Kasumi-1 (cell line): Measurements from ENCODE around the gene C1orf105.
"Not testable (repeated sequence)": the region's sequence is repeated elsewhere in the genome, so short reads cannot be mapped to it uniquely, and the experiment has no call there.

Source experiments
- DNase-seq, 2 experiments: peaks; one replicate each; lab custom pipeline; 2025; lab: John Stamatoyannopoulos, UW

C1orf105 gene

GRCh38 chr1:172427191-172427590 lies 6.7 kb downstream of the C1orf105 start:
- no peak for DNase-seq

- peak; percentile 66 to 80 for DNase-seq
These were observed 9.0 kb downstream of the C1orf105 start for GRCh38 chr1:172429331-172430127.

- DNase-seq, result no peak
These were observed 9.6 kb downstream of the C1orf105 start for GRCh38 chr1:172430128-172430454.

DNA sequence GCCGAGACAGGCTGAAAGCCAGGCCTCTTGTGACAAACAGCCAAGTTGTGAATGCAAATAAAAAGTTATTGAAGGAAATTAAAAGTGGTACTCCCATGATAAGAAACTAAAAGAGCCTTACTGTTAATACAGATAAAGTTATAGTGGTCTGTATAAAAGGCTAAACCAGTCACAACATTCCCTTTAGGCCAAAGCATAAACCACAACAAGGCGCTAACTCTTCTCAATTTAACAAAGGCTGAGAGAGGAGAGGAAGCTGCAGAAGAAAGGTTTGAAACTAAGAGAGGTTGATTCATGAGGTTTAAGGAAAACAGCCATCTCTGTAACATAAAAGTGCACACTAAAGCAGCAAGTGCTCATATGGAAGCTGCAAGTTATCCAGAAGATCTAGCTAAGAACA lies 10.7 kb downstream of the C1orf105 start:
- no peak for DNase-seq

DNA sequence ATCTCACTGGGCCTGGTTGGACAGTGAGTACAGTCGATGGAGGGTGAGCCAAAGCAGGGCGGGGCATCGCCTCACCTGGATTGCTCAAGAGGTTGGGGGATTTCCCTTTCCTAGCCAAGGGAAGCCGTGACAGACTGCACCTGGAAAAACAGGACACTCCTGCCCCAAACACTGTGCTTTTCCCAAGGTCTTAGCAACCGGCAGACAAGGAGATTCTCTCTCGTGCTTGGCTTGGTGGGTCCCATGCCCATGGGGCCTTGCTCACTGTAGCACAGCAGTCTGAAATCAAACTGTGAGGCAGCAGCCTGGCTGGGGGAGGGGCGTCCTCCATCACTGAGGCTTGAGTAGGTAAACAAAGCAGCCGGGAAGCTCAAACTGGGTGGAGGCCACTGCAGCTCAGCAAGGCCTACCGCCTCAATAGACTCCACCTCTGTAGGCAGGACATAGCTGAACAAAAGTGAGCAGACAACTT lies 11.3 kb downstream of the C1orf105 start:
- no peak for DNase-seq

GRCh38 chr1:172437183-172437582 lies 16.7 kb downstream of the C1orf105 start:
- not testable (repeated sequence) for DNase-seq

GRCh38 chr1:172442404-172442803 lies 21.9 kb downstream of the C1orf105 start:
- DNase-seq, result no peak

- no peak for DNase-seq
These were observed 22.5 kb downstream of the C1orf105 start for GRCh38 chr1:172442843-172443565.

DNA sequence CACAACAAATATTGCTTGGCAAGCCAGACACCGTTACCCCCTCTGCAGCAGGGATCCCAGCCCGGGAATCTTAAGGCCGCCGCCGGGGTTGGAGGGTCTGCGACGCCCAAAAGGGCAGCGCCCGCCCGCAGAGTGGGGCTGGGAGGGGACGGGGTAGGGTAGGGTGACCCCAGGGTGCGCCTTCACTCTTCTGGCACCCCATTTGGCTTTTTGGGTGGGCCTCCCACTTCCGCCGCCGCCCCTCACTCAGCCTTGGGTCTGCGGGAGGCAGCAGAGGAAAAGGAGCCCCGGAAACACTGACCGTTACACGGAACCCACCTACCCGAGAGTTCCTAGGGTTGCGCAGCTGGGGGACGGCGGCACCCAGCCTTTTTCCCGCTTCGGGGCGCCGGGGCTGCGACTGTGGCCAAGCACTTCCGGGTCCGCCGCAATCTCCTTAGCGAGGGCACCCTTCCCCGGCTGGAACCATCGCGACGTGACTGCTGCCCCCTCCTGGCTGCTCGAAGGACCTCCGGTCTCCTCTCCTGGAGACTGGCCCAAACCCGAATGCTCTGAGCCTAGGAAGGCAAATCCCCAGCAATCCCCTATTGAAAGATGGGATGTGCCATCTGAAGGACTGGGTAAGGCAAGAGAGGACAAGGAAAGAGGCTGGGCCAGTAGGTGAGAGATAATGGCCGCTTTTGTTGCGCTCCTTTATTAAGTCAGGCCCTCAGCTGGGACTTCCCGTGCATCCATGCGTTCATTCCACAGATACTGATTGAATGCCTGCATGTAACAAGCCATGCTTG lies 23.4 kb downstream of the C1orf105 start, which contains the start of gene PIGC:
TSS of gene PIGC (minus strand) at position 404 of the 788 bp plus-strand sequence. CDS start 1,447 bp downstream, outside the sequence.
- DNase-seq, result peak; percentile 93 to 96

DNA sequence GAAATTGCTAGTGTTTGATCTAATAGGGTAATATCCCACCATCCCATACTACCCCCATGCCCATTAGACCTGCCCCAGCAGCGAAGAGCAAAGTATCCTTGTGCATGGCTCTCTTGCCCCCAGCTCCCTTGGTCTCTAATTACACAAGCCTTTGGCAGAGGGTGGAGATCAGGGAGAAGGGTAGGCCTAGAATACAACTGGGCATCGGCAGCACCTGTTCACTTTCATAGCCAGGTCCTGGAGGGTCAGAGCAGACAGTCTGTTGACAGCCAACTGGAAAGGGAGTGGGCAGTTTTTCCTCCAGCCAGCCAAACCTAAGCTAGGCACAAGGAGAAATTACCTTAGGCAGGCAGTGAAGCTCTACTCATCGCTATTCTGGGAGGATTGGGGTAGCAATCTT lies 26.1 kb downstream of the C1orf105 start:
- DNase-seq, result no peak

- DNase-seq, result peak; percentile 30 to 49
These were observed 27.2 kb downstream of the C1orf105 start for GRCh38 chr1:172447641-172448040.

DNA sequence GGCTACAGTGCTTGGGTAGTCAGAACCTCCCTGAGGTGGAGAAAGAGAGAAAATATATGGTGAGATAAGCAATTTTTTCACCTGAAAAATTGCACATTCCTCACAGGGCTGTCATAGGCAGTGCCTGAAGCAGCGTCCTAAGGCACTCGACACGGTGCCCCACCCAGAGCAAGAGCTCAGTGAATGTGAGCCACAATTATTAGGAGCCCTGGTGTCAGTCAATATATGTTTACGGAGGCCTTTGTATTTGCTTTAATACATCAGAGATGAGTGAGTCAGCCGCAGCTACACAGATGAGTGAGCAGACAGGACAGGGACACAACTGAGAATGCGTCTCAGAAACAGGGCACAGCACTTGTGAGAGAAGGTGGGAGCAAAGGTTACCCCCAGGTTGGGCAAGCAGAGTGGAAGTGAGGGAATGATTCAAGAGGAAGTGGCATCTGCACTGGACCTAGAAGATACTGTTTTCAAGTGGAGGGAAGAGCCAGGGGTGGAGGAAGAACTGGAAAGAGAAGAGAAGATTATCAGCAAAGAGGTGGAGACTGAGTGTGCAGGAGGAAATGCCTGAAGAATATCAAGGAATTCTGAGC lies 28.6 kb downstream of the C1orf105 start:
- DNase-seq, result no peak

DNA sequence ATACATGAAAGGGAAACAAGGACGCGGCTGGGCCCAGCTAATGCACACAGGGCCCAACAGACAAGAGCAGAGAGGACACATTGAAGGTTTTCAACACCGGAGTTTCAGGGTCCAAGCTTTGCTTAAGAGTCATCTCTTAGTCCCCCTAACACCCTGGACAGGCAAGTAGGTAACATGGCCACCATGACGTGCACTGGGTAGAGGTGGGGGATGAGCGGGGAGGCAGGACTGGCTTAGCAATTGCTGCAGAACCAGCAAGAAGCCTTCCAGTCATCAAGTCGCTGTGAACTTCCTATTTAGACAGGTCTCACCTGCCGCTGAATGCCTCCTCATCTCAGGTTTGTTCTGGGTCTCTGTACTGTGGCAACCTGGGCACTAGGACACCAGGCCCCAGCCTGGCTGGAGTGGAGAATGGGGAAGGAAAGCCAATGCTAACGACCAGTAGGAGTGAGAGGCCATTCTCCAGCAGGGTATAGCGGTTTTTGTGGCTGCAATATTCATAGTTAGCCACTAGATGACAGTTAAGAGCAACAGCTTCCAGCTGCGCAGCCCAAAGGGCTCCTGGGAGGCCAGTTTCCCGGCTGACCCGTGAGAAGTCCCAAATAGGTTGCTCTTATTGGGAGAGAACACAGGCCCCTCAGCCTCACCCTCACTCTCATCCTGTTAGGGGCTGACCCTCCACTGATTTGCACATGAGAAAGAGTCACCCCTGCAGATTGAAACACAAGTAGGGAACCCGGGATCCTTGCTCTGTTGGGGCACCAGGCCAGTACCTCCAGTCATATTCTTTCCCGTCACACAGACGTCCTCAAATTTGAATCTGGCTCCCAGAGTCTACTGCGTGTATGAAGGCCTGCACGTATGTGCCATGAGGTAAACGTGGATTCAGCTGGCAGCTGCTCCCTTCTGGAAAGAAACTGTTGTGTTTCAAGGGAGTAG lies 29.4 kb downstream of the C1orf105 start:
- peak; percentile 72 to 76 for DNase-seq

DNA sequence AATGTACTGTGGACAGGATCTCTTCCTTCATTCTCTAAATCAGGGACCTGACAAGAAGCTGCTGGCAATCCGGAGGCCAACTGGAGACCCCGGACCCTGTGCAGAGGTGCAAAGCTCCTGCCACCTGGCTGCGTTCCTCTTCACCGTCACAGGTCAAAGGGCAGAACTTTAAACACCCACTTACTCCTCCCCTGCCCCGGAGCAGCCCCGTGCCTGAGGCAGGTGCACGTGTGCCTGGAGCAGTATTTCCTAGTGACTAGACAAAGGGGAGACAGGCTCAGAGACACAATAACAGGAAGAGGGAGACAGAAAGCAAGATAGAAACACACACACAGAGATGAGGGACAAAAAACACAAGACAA lies 30.0 kb downstream of the C1orf105 start:
- DNase-seq, result no peak

- DNase-seq, result no peak
These were observed 30.5 kb downstream of the C1orf105 start for GRCh38 chr1:172451002-172451443.

GRCh38 chr1:172452536-172453152 lies 32.2 kb downstream of the C1orf105 start:
- DNase-seq, result no peak

DNA sequence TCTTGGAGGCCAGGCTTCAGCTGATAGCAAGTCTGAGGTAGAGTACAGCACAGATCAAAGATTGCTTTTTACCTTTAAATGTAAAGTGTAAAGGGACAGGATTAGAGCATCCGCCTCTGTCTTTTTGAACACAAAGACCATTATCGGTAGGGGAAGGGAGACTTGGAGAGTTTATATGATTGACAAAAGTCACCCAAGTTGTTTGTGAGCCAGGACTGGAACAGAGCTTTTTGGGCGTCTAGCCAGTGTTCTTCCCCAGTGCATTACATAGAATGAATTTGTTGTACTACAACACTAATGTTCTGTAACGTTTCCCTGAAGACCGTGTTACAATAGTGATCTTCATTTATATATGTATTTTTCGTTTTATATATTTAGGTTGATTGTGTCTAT lies 32.7 kb downstream of the C1orf105 start:
- DNase-seq, result no peak

- no peak for DNase-seq
These were observed 33.1 kb downstream of the C1orf105 start for GRCh38 chr1:172453607-172454006.

DNA sequence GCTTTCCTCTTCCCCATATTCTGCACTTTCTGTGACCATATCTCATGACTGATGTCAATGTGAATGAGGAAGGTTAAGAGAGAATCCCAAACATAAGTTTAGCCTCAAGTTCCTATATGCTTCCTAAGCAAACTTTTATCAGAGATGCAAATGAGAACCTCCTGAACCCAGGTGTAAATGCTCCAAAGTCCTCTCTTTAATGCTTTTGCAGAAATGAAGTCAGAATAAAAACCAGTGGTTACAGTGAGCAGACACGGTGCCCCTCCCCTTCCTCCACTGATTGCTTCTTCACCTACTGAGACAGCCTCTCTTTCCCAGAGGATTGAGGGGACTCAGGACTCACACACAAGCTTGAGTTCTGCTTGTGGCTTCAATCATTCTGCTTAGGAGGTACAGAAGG lies 35.0 kb downstream of the C1orf105 start:
- no peak for DNase-seq

- no peak for DNase-seq
These were observed 35.9 kb downstream of the C1orf105 start for GRCh38 chr1:172456344-172456769.
